IMR-90 (cell line): ENCODE data around the gene SLC6A13. TPM values are rescaled to one million over a fixed set of nuclear protein-coding genes. Genes with fewer than 3 reads are reported as not detected.

Experiments used
- ATAC-seq: fragments of 200-7000 bp; cut with Tn5 transposase; 2 replicates; pipeline ENCODE4 v1.9.1; 2020; ENCODE audit warnings: low read depth, mild to moderate bottlenecking, moderate library complexity
- BruUV-seq: library from RNA; stranded (reverse); fragments of 400-500 nt; replicated peaks from 2 replicates; lab custom pipeline; 2021; lab: Mats Ljungman, UMichigan
- CTCF ChIA-PET: fragments of 300-600 bp; formaldehyde crosslinking; extraction: SDS; loops from one replicate; lab custom pipeline; 2021; ENCODE audit warnings: antibody characterized with exemption; lab: Yijun Ruan, JAX
- POLR2A ChIA-PET: fragments of 300-600 bp; sonication (Branson Sonifier 250); formaldehyde crosslinking; loops from one replicate; lab custom pipeline; 2022; ENCODE audit warnings: antibody characterized with exemption; ENCODE audit not compliant: unreplicated experiment; lab: Charles Lee
- DNase-seq: peaks from one replicate; pipeline ENCODE4 v3.0.0; 2013
- H2AFZ ChIP-seq: replicated peaks from 2 replicates; pipeline ENCODE3; 2013; ENCODE audit warnings: low read length, mild to moderate bottlenecking; ENCODE audit not compliant: poor library complexity
- H2AK5ac ChIP-seq: 2 replicates; pipeline ENCODE4 v1.6.1; 2013; ENCODE audit warnings: low read depth, low read length, inconsistent platforms
- H2AK9ac ChIP-seq: replicated peaks from 2 replicates; pipeline ENCODE3; 2013; ENCODE audit warnings: mild to moderate bottlenecking, low read depth, low read length, moderate library complexity; ENCODE audit not compliant: poor library complexity
- H2BK120ac ChIP-seq: 2 replicates; pipeline ENCODE4 v1.6.1; 2013; ENCODE audit warnings: low read depth, low read length, inconsistent platforms
- H2BK15ac ChIP-seq: 3 replicates; pipeline ENCODE4 v1.6.1; 2013; ENCODE audit warnings: low read depth, low read length, inconsistent platforms
- H2BK20ac ChIP-seq: 2 replicates; pipeline ENCODE4 v1.6.1; 2013; ENCODE audit warnings: low read depth, mild to moderate bottlenecking, inconsistent platforms, low read length, moderate library complexity
- H2BK5ac ChIP-seq: 2 replicates; pipeline ENCODE4 v1.6.1; 2013; ENCODE audit warnings: mild to moderate bottlenecking, low read depth, low read length, inconsistent platforms; ENCODE audit not compliant: poor library complexity, severe bottlenecking
- H3K14ac ChIP-seq: replicated peaks from 2 replicates; pipeline ENCODE4 v1.6.1; 2013; ENCODE audit warnings: low read depth, low read length, inconsistent platforms
- H3K18ac ChIP-seq: 2 replicates; pipeline ENCODE4 v1.6.1; 2013; ENCODE audit warnings: low read depth, low read length, control low read depth
- H3K23ac ChIP-seq: 2 replicates; pipeline ENCODE4 v1.6.1; 2013; ENCODE audit warnings: low read depth, low read length, inconsistent platforms
- H3K27ac ChIP-seq: 2 replicates; pipeline ENCODE4 v1.5.1; 2013; ENCODE audit warnings: mild to moderate bottlenecking, control low read depth, low read length; ENCODE audit not compliant: insufficient read depth
- H3K27me3 ChIP-seq: 2 replicates; pipeline ENCODE4 v1.6.1; 2013; ENCODE audit warnings: low read length; ENCODE audit not compliant: control insufficient read depth, insufficient read depth
- H3K36me3 ChIP-seq: 2 replicates; pipeline ENCODE4 v1.6.1; 2013; ENCODE audit warnings: low read length, mixed read lengths; ENCODE audit not compliant: control insufficient read depth, insufficient read depth
- H3K4ac ChIP-seq: 2 replicates; pipeline ENCODE4 v1.6.1; 2013; ENCODE audit warnings: low read depth, low read length, inconsistent platforms
- H3K4me1 ChIP-seq: 2 replicates; pipeline ENCODE4 v1.6.1; 2013; ENCODE audit warnings: low read length, mixed read lengths; ENCODE audit not compliant: control insufficient read depth, insufficient read depth
- H3K4me2 ChIP-seq: 2 replicates; pipeline ENCODE4 v1.6.1; 2013; ENCODE audit warnings: low read depth, mild to moderate bottlenecking, control low read depth, low read length, moderate library complexity
- H3K4me3 ChIP-seq: 2 replicates; pipeline ENCODE4 v1.5.1; 2013; ENCODE audit warnings: low read depth, mild to moderate bottlenecking, control low read depth, low read length, moderate library complexity; ENCODE audit not compliant: insufficient read depth
- H3K56ac ChIP-seq: 2 replicates; pipeline ENCODE4 v1.6.1; 2013; ENCODE audit warnings: low read length, inconsistent platforms; ENCODE audit not compliant: insufficient read depth; ENCODE audit errors: extremely low read depth
- H3K79me1 ChIP-seq, 2 experiments: 2 replicates each; pipeline ENCODE4 v1.6.1; 2013; ENCODE audit warnings: low read length in 2 of 2, inconsistent platforms in 1 of 2, low read depth in 1 of 2
- H3K9ac ChIP-seq: 2 replicates; pipeline ENCODE4 v1.6.1; 2013; ENCODE audit warnings: low read depth, low read length, control low read depth
- H3K9me1 ChIP-seq: 2 replicates; pipeline ENCODE4 v1.6.1; 2013; ENCODE audit warnings: low read length, inconsistent platforms; ENCODE audit not compliant: insufficient read depth
- H3K9me3 ChIP-seq: 2 replicates; pipeline ENCODE4 v1.6.1; 2013; ENCODE audit warnings: low read length; ENCODE audit not compliant: control insufficient read depth, insufficient read depth
- H4K20me1 ChIP-seq: 2 replicates; pipeline ENCODE4 v1.6.1; 2013; ENCODE audit warnings: low read length, inconsistent platforms; ENCODE audit not compliant: insufficient read depth
- H4K5ac ChIP-seq: 2 replicates; pipeline ENCODE4 v1.6.1; 2013; ENCODE audit warnings: mild to moderate bottlenecking, low read depth, low read length, control low read depth
- H4K8ac ChIP-seq, 2 experiments: 2 replicates each; pipeline ENCODE4 v1.6.1; 2013; ENCODE audit warnings: low read depth in 2 of 2, low read length in 2 of 2, control low read depth in 1 of 2, inconsistent platforms in 1 of 2
- H4K91ac ChIP-seq: 2 replicates; pipeline ENCODE4 v1.6.1; 2013; ENCODE audit warnings: low read depth, low read length, inconsistent platforms; ENCODE audit not compliant: insufficient read depth
- MAFK ChIP-seq: IDR thresholded peaks from 2 replicates; pipeline ENCODE4 v1.6.1; 2012; ENCODE audit warnings: low read depth, low read length, improper control_type of control experiment
- NFE2L2 ChIP-seq: fragments of 150-350 bp; IDR thresholded peaks from 2 replicates; pipeline ENCODE4 v1.6.1; 2016; ENCODE audit warnings: low read depth, mild to moderate bottlenecking, low read length
- WGBS, 2 experiments: methylation state at CpG; one replicate each; pipeline versions ENCODE4 v1.1.5 to v1.1.7; 2013; ENCODE audit warnings: missing lambda C conversion rate in 2 of 2; ENCODE audit not compliant: insufficient read length in 1 of 2; ENCODE audit errors: extremely low coverage in 2 of 2; 5-methylcytosine and 5-hydroxymethylcytosine counted together
- dilution Hi-C: fragments of 300-500 bp; cut with HindIII; formaldehyde crosslinking; loops from one replicate; pipeline ENCODE4 v1.14.3; 2018; ENCODE audit warnings: low sequenced_read_pairs; ENCODE audit not compliant: unreplicated experiment
- in situ Hi-C: fragments of 300-500 bp; cut with MboI; formaldehyde crosslinking; loops from 3 replicates; pipeline ENCODE4 v1.14.3; 2019; ENCODE audit warnings: low sequenced_read_pairs, inconsistent platforms, mixed read lengths
- intact Hi-C: fragments of 100-400 bp; cut with micrococcal nuclease; formaldehyde crosslinking; loops from 2 replicates; pipeline ENCODE4 v1.10.0; 2022
- polyA plus RNA-seq, 3 experiments: library from polyadenylated mRNA; depleted of rRNA; stranded (reverse); fragments of >200 nt; gene quantifications; 2 replicates each; pipeline ENCODE4 v1.2.3, GENCODE V29; 2012; ENCODE audit warnings: low replicate concordance in 1 of 3
- total RNA-seq: library from RNA; depleted of rRNA; stranded (reverse); fragments of >200 nt; gene quantifications from 2 replicates; pipeline ENCODE4 v1.2.3, GENCODE V29; 2012

Gene SLC6A13
- total and polyA plus RNA-seq, 2 of the 4 experiments (the other 2 are of a cell fraction), result under 0.01 to 0.10 TPM

GRCh38 chr12:211639-212414 is 50.8 kb downstream of the SLC6A13 start:
- in situ Hi-C loops, result no loop called here
- no peak overlapping the region for H3K9ac ChIP-seq
- no TSS peak for BruUV-seq

More at GRCh38 chr12:211639-212414, 50.8 kb downstream of the SLC6A13 start:
- Histone ChIP-seq H4K20me1 (no peaks in the 10 kb centered on the region; the same call in 1 of the 2 replicates), H3K9me3 (no peaks in the 10 kb centered on the region), H3K4ac (no peak overlapping the region), H4K91ac (no peak overlapping the region), H3K79me1 (no peaks in the 10 kb centered on the region), H3K27me3 (peaks cover 75% of the 10 kb centered on the region), H3K56ac (no peak overlapping the region), H3K23ac (no peak overlapping the region), H4K5ac (no peak overlapping the region), H3K27ac (no peak overlapping the region), H3K36me3 (no peaks in the 10 kb centered on the region), H2BK120ac (no peak overlapping the region), H3K4me3 (no peak overlapping the region), H3K14ac (no peak overlapping the region), H2AK5ac (no peak overlapping the region), H3K4me1 (peaks cover 2% of the 10 kb centered on the region; the same call in 1 of the 2 replicates), H4K8ac (no peak overlapping the region), H2BK20ac (no peak overlapping the region), H2BK5ac (no peak overlapping the region), H3K9me1 (no peaks in the 10 kb centered on the region; the same call in 1 of the 2 replicates), H2BK15ac (no peak overlapping the region), H3K4me2 (no peak overlapping the region), H2AK9ac (no peak overlapping the region), H3K18ac (no peak overlapping the region), H2AFZ (no peak overlapping the region)
- dilution Hi-C loops, result no loop called here
- WGBS, 2 experiments, result 98% methylated on average over 8 of the region's 16 CpGs; no CpG with 5 or more reads in 1 of the 2 experiments
- ChIA-PET CTCF (no interaction called here), POLR2A (no interaction called here)
- ATAC-seq (no peak), DNase-seq (no peak)
- peak; percentile 57 for TF ChIP-seq MAFK
- TF ChIP-seq NFE2L2, result no peak
- intact Hi-C loops, result no loop called here
